ENCODE data around the gene INKA1. TPM values are rescaled to one million over a fixed set of nuclear protein-coding genes. Genes with fewer than 3 reads are reported as not detected.

INKA1 gene
- total RNA-seq = 2.5 and 3.4 TPM in 2 replicates

GRCh38 chr3:49802719-49803464 lies at the start of gene INKA1:
Gene INKA1, plus strand, starts transcription at chr3:49803261. Its CDS starts 132 bp downstream, at chr3:49803393.

GRCh38 chr3:49786357-49787181 lies 16.5 kb upstream of the INKA1 start, which contains the start of gene IP6K1:
Gene IP6K1, minus strand, starts transcription at chr3:49786542. Its CDS starts 38,502 bp downstream, at chr3:49748040.

GRCh38 chr3:49799761-49800160 lies 3.3 kb upstream of the INKA1 start, which contains the start of gene CDHR4:
Gene CDHR4, minus strand, starts transcription at chr3:49799873. Its CDS starts 61 bp downstream, at chr3:49799812.

GRCh38 chr3:49813497-49814174 lies 10.6 kb downstream of the INKA1 start, which contains the start of gene UBA7:
Gene UBA7, minus strand, starts transcription at chr3:49813953. Its CDS starts 166 bp downstream, at chr3:49813787.

Other genes with a start within 250 kb of the INKA1 start
- gene BSN, start 248.8 kb upstream of the INKA1 start, total RNA-seq = 0.15 and 0.17 TPM in 2 replicates
- 98.7 and 110 TPM in 2 replicates for gene APEH, start 128.9 kb upstream of the INKA1 start, total RNA-seq
- gene MST1, start 113.8 kb upstream of the INKA1 start, total RNA-seq = 5.1 and 5.4 TPM in 2 replicates
- gene RNF123, start 113.7 kb upstream of the INKA1 start, total RNA-seq = 21.7 and 22.0 TPM in 2 replicates
- 0.50 and 1.2 TPM in 2 replicates for gene AMIGO3, start 83.6 kb upstream of the INKA1 start, total RNA-seq
- gene GMPPB, start 79.3 kb upstream of the INKA1 start, total RNA-seq = 48.8 and 50.3 TPM in 2 replicates
- 18.2 and 24.5 TPM in 2 replicates for gene IP6K1, start 16.7 kb upstream of the INKA1 start, total RNA-seq
- gene CDHR4, start 3.4 kb upstream of the INKA1 start, total RNA-seq = not detected in 2 replicates
- gene UBA7, start 10.7 kb downstream of the INKA1 start, total RNA-seq = 12.0 and 14.5 TPM in 2 replicates
- gene TRAIP, start 53.3 kb downstream of the INKA1 start, total RNA-seq = 10.3 and 12.8 TPM in 2 replicates
- not detected in 2 replicates for gene CAMKV, start 66.6 kb downstream of the INKA1 start, total RNA-seq
- gene MST1R, start 100.6 kb downstream of the INKA1 start, total RNA-seq = 0.45 and 0.50 TPM in 2 replicates
- 15.3 and 20.8 TPM in 2 replicates for gene MON1A, start 126.5 kb downstream of the INKA1 start, total RNA-seq
- 20.5 and 24.7 TPM in 2 replicates for gene RBM6, start 136.9 kb downstream of the INKA1 start, total RNA-seq

Measured in bronchus fibroblast of lung (primary cell).